Measurements from ENCODE around the gene CCDC9B.

DNA sequence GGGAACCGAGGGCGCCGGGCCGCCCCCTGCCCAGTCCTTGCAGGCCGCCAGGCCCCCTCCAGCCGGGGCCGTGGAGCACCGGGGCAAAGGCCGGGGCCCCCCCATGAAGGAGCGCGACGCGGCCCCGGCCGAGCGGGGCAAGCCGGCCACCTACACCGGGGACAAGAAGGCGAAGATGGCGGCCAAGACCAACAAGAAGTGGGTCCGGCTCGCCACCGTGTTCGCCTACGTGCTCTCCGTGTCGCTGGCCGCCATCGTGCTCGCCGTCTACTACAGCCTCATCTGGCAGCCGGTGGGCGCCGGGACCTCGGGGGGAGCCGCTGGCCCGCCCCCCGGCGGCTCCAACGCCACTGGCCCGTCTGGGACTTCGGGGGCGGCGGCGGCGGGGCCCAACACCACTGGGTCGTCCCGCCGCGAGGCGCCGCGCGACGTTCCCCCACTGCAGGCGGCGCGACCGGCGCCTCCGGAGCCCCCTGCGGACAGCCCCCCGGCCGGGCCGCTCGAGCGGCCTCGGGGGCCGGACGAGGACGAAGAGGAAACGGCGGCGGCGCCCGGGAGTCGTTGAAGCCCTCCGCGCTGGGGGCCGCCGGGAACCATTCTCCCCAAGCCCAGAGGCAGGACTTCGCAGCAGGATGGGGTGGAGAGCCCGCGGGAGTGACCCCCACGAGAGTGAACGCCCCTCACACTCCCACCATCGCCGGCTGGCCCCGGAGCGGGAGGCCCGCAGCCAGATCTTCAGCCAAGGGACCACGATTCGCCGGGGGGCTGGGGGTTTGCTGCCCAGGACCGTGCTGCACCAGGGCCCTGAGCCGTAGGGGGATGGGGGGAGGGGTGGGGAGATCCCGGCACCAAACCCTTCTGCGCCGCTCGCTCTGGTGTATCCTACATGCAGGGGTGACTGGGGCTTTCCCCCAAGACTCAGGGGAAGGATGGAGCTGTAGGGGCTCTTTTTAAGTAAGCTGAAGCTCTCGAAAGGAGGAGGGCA is 16.5 kb downstream of the CCDC9B start:
- TF ChIP-seq EZH2phosphoT487 (IDR thresholded peaks at IDR 0.05): no peak
- TF ChIP-seq CTCF (IDR thresholded peaks at IDR 0.05): no peak
